ENCODE data around the gene ADARB2. TPM values are rescaled to one million over a fixed set of nuclear protein-coding genes. Genes with fewer than 3 reads are reported as not detected.

The ADARB2 gene
- total and polyA plus RNA-seq, 8 donors, result 0.41 to 0.92 (median 0.76) TPM

DNA sequence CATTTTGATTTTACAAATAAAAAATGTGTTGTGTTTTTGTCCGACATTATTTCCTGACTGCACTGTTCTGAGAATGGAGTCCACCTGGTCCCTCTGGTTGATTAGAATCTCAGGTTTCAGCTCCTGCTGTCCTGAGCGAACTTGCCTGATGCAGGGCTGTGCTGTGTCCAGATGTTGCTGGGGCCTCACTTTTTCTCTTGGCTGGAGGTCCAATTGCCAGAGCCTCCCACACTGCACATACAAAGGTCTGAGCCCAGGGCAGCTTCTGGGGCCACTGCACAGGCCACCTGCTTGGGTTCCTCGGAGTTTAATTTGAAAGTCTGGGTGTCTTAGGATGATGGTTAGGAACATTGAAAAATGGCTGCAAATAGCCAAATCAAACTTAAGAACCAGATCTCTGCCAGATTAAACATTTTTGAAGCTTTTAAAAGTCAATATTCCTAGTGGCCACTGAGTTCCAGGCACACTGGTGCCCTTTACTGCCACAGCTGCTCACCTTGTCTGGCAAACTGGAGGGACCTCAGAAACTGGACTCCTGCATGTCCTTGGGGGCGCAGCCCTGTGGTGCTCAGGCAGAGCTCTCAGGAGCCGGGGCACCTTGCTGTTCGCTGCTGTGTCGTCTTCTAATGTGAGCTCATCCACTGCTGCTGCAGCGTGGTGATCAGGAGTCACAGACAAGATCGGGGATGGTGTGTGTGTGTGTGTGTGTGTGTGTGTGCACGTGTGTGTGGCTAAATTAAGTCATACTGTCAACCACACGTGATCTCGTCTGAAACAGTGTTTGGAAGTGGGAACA lies 606.1 kb downstream of the ADARB2 start:
- Histone ChIP-seq H3K27ac (no peak overlapping the region), H3K36me3 (peaks cover 0 to 65% of the 10 kb centered on the region in 2 donors), H3K4me3 (no peak overlapping the region), H3K9me3 (no peaks in the 10 kb centered on the region), H3K27me3 (no peaks in the 10 kb centered on the region), H3K4me1 (no peaks in the 10 kb centered on the region)
- intact Hi-C loops (cut with DNase I), result no loop called here
- ATAC-seq (no peak), DNase-seq (no peak)
- TF ChIP-seq, protein P1, sequence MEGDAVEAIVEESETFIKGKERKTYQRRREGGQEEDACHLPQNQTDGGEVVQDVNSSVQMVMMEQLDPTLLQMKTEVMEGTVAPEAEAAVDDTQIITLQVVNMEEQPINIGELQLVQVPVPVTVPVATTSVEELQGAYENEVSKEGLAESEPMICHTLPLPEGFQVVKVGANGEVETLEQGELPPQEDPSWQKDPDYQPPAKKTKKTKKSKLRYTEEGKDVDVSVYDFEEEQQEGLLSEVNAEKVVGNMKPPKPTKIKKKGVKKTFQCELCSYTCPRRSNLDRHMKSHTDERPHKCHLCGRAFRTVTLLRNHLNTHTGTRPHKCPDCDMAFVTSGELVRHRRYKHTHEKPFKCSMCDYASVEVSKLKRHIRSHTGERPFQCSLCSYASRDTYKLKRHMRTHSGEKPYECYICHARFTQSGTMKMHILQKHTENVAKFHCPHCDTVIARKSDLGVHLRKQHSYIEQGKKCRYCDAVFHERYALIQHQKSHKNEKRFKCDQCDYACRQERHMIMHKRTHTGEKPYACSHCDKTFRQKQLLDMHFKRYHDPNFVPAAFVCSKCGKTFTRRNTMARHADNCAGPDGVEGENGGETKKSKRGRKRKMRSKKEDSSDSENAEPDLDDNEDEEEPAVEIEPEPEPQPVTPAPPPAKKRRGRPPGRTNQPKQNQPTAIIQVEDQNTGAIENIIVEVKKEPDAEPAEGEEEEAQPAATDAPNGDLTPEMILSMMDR (IDR thresholded peaks at IDR 0.05), result no peak

DNA sequence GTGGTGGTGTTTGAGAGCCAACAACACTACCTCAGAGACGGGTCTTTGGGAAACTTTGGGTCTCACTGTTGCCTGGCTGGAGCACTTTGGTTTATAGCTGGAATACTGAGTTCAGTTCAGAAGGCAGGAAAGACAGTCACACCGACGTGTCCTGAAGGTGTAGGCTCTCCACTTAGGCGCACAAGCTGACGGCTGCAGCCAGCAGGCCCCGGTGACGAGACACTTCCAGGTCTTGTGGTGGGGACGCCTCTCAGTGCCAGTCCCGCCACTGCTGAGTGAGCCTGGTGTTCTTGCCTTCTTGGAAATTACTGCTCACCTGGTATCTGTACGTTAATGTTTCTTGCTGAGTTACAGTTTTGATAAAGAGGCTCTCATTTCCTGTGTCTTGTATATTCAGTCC lies 607.1 kb downstream of the ADARB2 start:
- intact Hi-C loops (cut with DNase I), result no loop called here
- TF ChIP-seq, protein P1 (IDR thresholded peaks at IDR 0.05), result no peak
- H3K36me3 ChIP-seq, result peaks cover 0 to 75% of the 10 kb centered on the region in 2 donors
- no peak overlapping the region for H3K27ac ChIP-seq
- no peak for ATAC-seq
- DNase-seq, result no peak
- H3K4me3 ChIP-seq, result no peak overlapping the region
- H3K4me1 ChIP-seq, result no peaks in the 10 kb centered on the region
- H3K27me3 ChIP-seq, result no peaks in the 10 kb centered on the region
- no peaks in the 10 kb centered on the region for H3K9me3 ChIP-seq

DNA sequence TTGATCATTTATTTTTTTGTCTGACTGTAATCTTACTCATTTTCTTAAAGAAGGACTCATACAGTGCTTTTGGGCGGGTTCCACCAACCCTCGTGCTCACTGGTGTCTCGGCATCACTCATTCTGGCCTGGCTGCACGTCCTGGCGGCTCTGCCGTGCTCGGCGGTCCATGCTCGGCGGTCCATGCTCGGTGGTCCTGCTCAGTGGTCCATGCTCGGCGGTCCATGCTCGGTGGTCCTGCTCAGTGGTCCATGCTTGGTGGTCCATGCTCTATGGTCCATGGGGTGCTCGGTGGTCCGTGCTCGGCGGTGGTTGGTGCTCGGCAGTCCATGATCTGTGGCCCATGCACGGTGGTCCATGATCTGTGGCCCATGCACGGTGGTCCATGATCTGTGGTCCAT lies 608.7 kb downstream of the ADARB2 start:
- H3K9me3 ChIP-seq, result no peaks in the 10 kb centered on the region
- DNase-seq (no peak), ATAC-seq (no peak)
- H3K27me3 ChIP-seq, result no peaks in the 10 kb centered on the region
- peaks cover 0 to 91% of the 10 kb centered on the region in 2 donors for H3K36me3 ChIP-seq
- no peak overlapping the region for H3K4me3 ChIP-seq
- H3K4me1 ChIP-seq, result no peaks in the 10 kb centered on the region
- H3K27ac ChIP-seq, result no peak overlapping the region
- TF ChIP-seq, protein P1 (IDR thresholded peaks at IDR 0.05), result no peak
- intact Hi-C loops (cut with DNase I), result no loop called here

DNA sequence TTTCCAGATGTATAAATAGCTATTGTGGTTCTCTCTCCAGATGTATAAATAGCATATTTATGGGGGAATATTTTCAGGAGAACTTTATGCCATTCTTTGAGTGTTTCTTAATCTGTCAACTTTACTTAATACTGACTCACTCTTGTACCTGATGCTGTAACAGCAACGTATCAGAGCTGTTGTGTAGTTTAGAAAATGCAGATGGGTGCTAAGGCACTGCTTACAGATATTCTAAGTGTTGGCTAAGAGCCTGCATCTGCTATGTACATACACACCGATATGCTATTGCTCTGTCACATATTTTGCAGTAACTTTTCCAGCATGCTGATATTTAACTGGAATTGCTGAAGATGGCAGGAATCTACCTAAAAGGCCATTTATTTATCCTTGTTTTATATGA lies 609.2 kb downstream of the ADARB2 start:
- H3K9me3 ChIP-seq, result no peaks in the 10 kb centered on the region
- H3K4me1 ChIP-seq, result peaks cover 0 to 2% of the 10 kb centered on the region in 2 donors
- TF ChIP-seq, protein P1 (IDR thresholded peaks at IDR 0.05), result no peak
- no peak overlapping the region for H3K27ac ChIP-seq
- H3K36me3 ChIP-seq, result peaks cover 0 to 95% of the 10 kb centered on the region in 2 donors
- H3K27me3 ChIP-seq, result no peaks in the 10 kb centered on the region
- intact Hi-C loops (cut with DNase I), result no loop called here
- DNase-seq, result no peak
- ATAC-seq, result no peak
- H3K4me3 ChIP-seq, result no peak overlapping the region

DNA sequence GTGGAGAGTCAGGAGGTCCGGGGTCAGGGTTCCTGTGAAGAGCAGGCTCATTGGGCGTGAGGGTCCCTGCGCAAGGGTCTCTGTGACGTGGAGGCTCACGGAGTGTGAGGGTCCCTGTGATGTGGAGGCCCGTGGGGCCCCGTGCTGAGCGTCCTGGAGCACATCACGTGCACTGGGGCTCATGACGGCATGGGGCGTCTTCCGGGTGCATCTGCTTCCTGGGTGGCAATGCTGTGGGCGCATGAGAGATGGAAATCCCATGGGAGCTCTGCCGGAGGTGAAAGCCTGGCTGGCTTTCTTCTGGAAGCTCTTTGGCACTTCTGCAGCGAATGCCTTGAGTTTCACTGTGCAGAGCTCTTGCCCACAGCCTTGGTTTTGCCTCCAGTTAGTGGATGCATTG lies 609.7 kb downstream of the ADARB2 start:
- intact Hi-C loops (cut with DNase I), result no loop called here
- H3K27ac ChIP-seq, result no peak overlapping the region
- H3K4me1 ChIP-seq, result peaks cover 0 to 7% of the 10 kb centered on the region in 2 donors
- H3K9me3 ChIP-seq, result no peaks in the 10 kb centered on the region
- ATAC-seq (no peak), DNase-seq (no peak)
- peaks cover 0 to 99% of the 10 kb centered on the region in 2 donors for H3K36me3 ChIP-seq
- TF ChIP-seq, protein P1 (IDR thresholded peaks at IDR 0.05), result no peak
- no peaks in the 10 kb centered on the region for H3K27me3 ChIP-seq
- H3K4me3 ChIP-seq, result no peak overlapping the region
